Fibroblast of lung (primary cell): ENCODE data around the gene KIF26A.

ENCODE experiments used
- CTCF ChIP-seq, 2 donors: IDR thresholded peaks in 1 of 2; conservative IDR thresholded peaks in 1 of 2; 1 replicate in 1 of 2; 2 replicates in 1 of 2; pipeline ENCODE4 v1.5.1; 2011 to 2012; ENCODE audit warnings: low read length in 2 of 2, control low read depth in 1 of 2, inconsistent platforms in 1 of 2, low read depth in 1 of 2, mild to moderate bottlenecking in 1 of 2
- EZH2 ChIP-seq: IDR thresholded peaks from 2 replicates; pipeline ENCODE4 v1.5.1; 2012; ENCODE audit warnings: low read length, control low read depth, mild to moderate bottlenecking; ENCODE audit errors: missing control alignments

- TF ChIP-seq CTCF (conservative IDR thresholded peaks at IDR 0.05 in 1 of 2, IDR thresholded peaks at IDR 0.05 in 1 of 2; ENCODE audit: low read depth in 1 of 2, low read length in 2 of 2) (no peak), EZH2 (no peak)
These were observed 55.6 kb downstream of the KIF26A start for GRCh38 chr14:104194016-104194415.
